ENCODE results near the gene PIGC.

Gene PIGC

GRCh38 chr1:172411791-172412338, 32.0 kb downstream of the PIGC start:
- Histone ChIP-seq H3K36me3 (ENCODE audit: control insufficient read depth in 2 of 2, insufficient read depth in 2 of 2, low read length in 2 of 2) (no peaks in the 10 kb centered on the region), H3K9me3 (ENCODE audit: control insufficient read depth in 2 of 2, low read length in 2 of 2) (no peaks in the 10 kb centered on the region), H3K9ac (ENCODE audit: low read length in 2 of 2) (no peak overlapping the region), H3K27me3 (ENCODE audit: control insufficient read depth in 1 of 2, insufficient read depth in 2 of 2, low read length in 2 of 2) (no peaks in the 10 kb centered on the region), H3K4me3 (ENCODE audit: low read length in 2 of 2) (no peak overlapping the region), H3K4me1 (ENCODE audit: control insufficient read depth, insufficient read depth, low read length) (no peaks in the 10 kb centered on the region), H3K27ac (ENCODE audit: low read length) (no peak overlapping the region)

GRCh38 chr1:172410027-172410426, 33.8 kb downstream of the PIGC start:
- H3K9ac ChIP-seq (ENCODE audit: low read length in 2 of 2), result no peak overlapping the region
- H3K36me3 ChIP-seq (ENCODE audit: control insufficient read depth in 2 of 2, insufficient read depth in 2 of 2, low read length in 2 of 2), result no peaks in the 10 kb centered on the region
- no peaks in the 10 kb centered on the region for H3K27me3 ChIP-seq (ENCODE audit: control insufficient read depth in 1 of 2, insufficient read depth in 2 of 2, low read length in 2 of 2)
- H3K9me3 ChIP-seq (ENCODE audit: control insufficient read depth in 2 of 2, low read length in 2 of 2), result no peaks in the 10 kb centered on the region
- H3K4me1 ChIP-seq (ENCODE audit: control insufficient read depth, insufficient read depth, low read length), result no peaks in the 10 kb centered on the region
- no peak overlapping the region for H3K27ac ChIP-seq (ENCODE audit: low read length)
- H3K4me3 ChIP-seq (ENCODE audit: low read length in 2 of 2), result no peak overlapping the region

- Histone ChIP-seq H3K27me3 (ENCODE audit: control insufficient read depth in 1 of 2, insufficient read depth in 2 of 2, low read length in 2 of 2) (no peaks in the 10 kb centered on the region), H3K4me3 (ENCODE audit: low read length in 2 of 2) (no peak overlapping the region), H3K36me3 (ENCODE audit: control insufficient read depth in 2 of 2, insufficient read depth in 2 of 2, low read length in 2 of 2) (no peaks in the 10 kb centered on the region), H3K27ac (ENCODE audit: low read length) (no peak overlapping the region), H3K9ac (ENCODE audit: low read length in 2 of 2) (no peak overlapping the region), H3K9me3 (ENCODE audit: control insufficient read depth in 2 of 2, low read length in 2 of 2) (no peaks in the 10 kb centered on the region), H3K4me1 (ENCODE audit: control insufficient read depth, insufficient read depth, low read length) (no peaks in the 10 kb centered on the region)
Measured at GRCh38 chr1:172408958-172409357, 34.9 kb downstream of the PIGC start.

- no peaks in the 10 kb centered on the region for H3K4me1 ChIP-seq (ENCODE audit: control insufficient read depth, insufficient read depth, low read length)
- H3K36me3 ChIP-seq (ENCODE audit: control insufficient read depth in 2 of 2, insufficient read depth in 2 of 2, low read length in 2 of 2), result no peaks in the 10 kb centered on the region
- H3K27ac ChIP-seq (ENCODE audit: low read length), result no peak overlapping the region
- no peaks in the 10 kb centered on the region for H3K9me3 ChIP-seq (ENCODE audit: control insufficient read depth in 2 of 2, low read length in 2 of 2)
- no peaks in the 10 kb centered on the region for H3K27me3 ChIP-seq (ENCODE audit: control insufficient read depth in 1 of 2, insufficient read depth in 2 of 2, low read length in 2 of 2)
- no peak overlapping the region for H3K4me3 ChIP-seq (ENCODE audit: low read length in 2 of 2)
- H3K9ac ChIP-seq (ENCODE audit: low read length in 2 of 2), result no peak overlapping the region
Measured at GRCh38 chr1:172406968-172407367, 36.9 kb downstream of the PIGC start.

GRCh38 chr1:172405912-172406311, 38.0 kb downstream of the PIGC start:
- Histone ChIP-seq H3K9ac (ENCODE audit: low read length in 2 of 2) (no peak overlapping the region), H3K9me3 (ENCODE audit: control insufficient read depth in 2 of 2, low read length in 2 of 2) (no peaks in the 10 kb centered on the region), H3K27me3 (ENCODE audit: control insufficient read depth in 1 of 2, insufficient read depth in 2 of 2, low read length in 2 of 2) (no peaks in the 10 kb centered on the region), H3K27ac (ENCODE audit: low read length) (no peak overlapping the region), H3K4me1 (ENCODE audit: control insufficient read depth, insufficient read depth, low read length) (no peaks in the 10 kb centered on the region), H3K4me3 (ENCODE audit: low read length in 2 of 2) (no peak overlapping the region), H3K36me3 (ENCODE audit: control insufficient read depth in 2 of 2, insufficient read depth in 2 of 2, low read length in 2 of 2) (no peaks in the 10 kb centered on the region)

GRCh38 chr1:172404121-172404520, 39.7 kb downstream of the PIGC start:
- no peak overlapping the region for H3K27ac ChIP-seq (ENCODE audit: low read length)
- H3K27me3 ChIP-seq (ENCODE audit: control insufficient read depth in 1 of 2, insufficient read depth in 2 of 2, low read length in 2 of 2), result no peaks in the 10 kb centered on the region
- H3K9ac ChIP-seq (ENCODE audit: low read length in 2 of 2), result no peak overlapping the region
- H3K4me3 ChIP-seq (ENCODE audit: low read length in 2 of 2), result no peak overlapping the region
- no peaks in the 10 kb centered on the region for H3K4me1 ChIP-seq (ENCODE audit: control insufficient read depth, insufficient read depth, low read length)
- H3K9me3 ChIP-seq (ENCODE audit: control insufficient read depth in 2 of 2, low read length in 2 of 2), result no peaks in the 10 kb centered on the region
- no peaks in the 10 kb centered on the region for H3K36me3 ChIP-seq (ENCODE audit: control insufficient read depth in 2 of 2, insufficient read depth in 2 of 2, low read length in 2 of 2)

- Histone ChIP-seq H3K36me3 (ENCODE audit: control insufficient read depth in 2 of 2, insufficient read depth in 2 of 2, low read length in 2 of 2) (no peaks in the 10 kb centered on the region), H3K27me3 (ENCODE audit: control insufficient read depth in 1 of 2, insufficient read depth in 2 of 2, low read length in 2 of 2) (no peaks in the 10 kb centered on the region), H3K9ac (ENCODE audit: low read length in 2 of 2) (no peak overlapping the region), H3K9me3 (ENCODE audit: control insufficient read depth in 2 of 2, low read length in 2 of 2) (no peaks in the 10 kb centered on the region), H3K27ac (ENCODE audit: low read length) (no peak overlapping the region), H3K4me3 (ENCODE audit: low read length in 2 of 2) (no peak overlapping the region), H3K4me1 (ENCODE audit: control insufficient read depth, insufficient read depth, low read length) (no peaks in the 10 kb centered on the region)
Measured at GRCh38 chr1:172402878-172403569, 40.8 kb downstream of the PIGC start.

- H3K9ac ChIP-seq (ENCODE audit: low read length in 2 of 2), result no peak overlapping the region
- no peak overlapping the region for H3K4me3 ChIP-seq (ENCODE audit: low read length in 2 of 2)
- H3K9me3 ChIP-seq (ENCODE audit: control insufficient read depth in 2 of 2, low read length in 2 of 2), result no peaks in the 10 kb centered on the region
- no peaks in the 10 kb centered on the region for H3K36me3 ChIP-seq (ENCODE audit: control insufficient read depth in 2 of 2, insufficient read depth in 2 of 2, low read length in 2 of 2)
- no peak overlapping the region for H3K27ac ChIP-seq (ENCODE audit: low read length)
- no peaks in the 10 kb centered on the region for H3K4me1 ChIP-seq (ENCODE audit: control insufficient read depth, insufficient read depth, low read length)
- H3K27me3 ChIP-seq (ENCODE audit: control insufficient read depth in 1 of 2, insufficient read depth in 2 of 2, low read length in 2 of 2), result no peaks in the 10 kb centered on the region
Measured at GRCh38 chr1:172401892-172402291, 42.0 kb downstream of the PIGC start.

GRCh38 chr1:172401477-172401876, 42.4 kb downstream of the PIGC start:
- H3K36me3 ChIP-seq (ENCODE audit: control insufficient read depth in 2 of 2, insufficient read depth in 2 of 2, low read length in 2 of 2), result no peaks in the 10 kb centered on the region
- H3K27ac ChIP-seq (ENCODE audit: low read length), result no peak overlapping the region
- no peaks in the 10 kb centered on the region for H3K4me1 ChIP-seq (ENCODE audit: control insufficient read depth, insufficient read depth, low read length)
- no peak overlapping the region for H3K4me3 ChIP-seq (ENCODE audit: low read length in 2 of 2)
- H3K9ac ChIP-seq (ENCODE audit: low read length in 2 of 2), result no peak overlapping the region
- H3K27me3 ChIP-seq (ENCODE audit: control insufficient read depth in 1 of 2, insufficient read depth in 2 of 2, low read length in 2 of 2), result no peaks in the 10 kb centered on the region
- no peaks in the 10 kb centered on the region for H3K9me3 ChIP-seq (ENCODE audit: control insufficient read depth in 2 of 2, low read length in 2 of 2)

- Histone ChIP-seq H3K9ac (ENCODE audit: low read length in 2 of 2) (no peak overlapping the region), H3K9me3 (ENCODE audit: control insufficient read depth in 2 of 2, low read length in 2 of 2) (no peaks in the 10 kb centered on the region), H3K27me3 (ENCODE audit: control insufficient read depth in 1 of 2, insufficient read depth in 2 of 2, low read length in 2 of 2) (no peaks in the 10 kb centered on the region), H3K36me3 (ENCODE audit: control insufficient read depth in 2 of 2, insufficient read depth in 2 of 2, low read length in 2 of 2) (no peaks in the 10 kb centered on the region), H3K4me1 (ENCODE audit: control insufficient read depth, insufficient read depth, low read length) (no peaks in the 10 kb centered on the region), H3K4me3 (ENCODE audit: low read length in 2 of 2) (no peak overlapping the region), H3K27ac (ENCODE audit: low read length) (no peak overlapping the region)
Measured at GRCh38 chr1:172400722-172401105, 43.2 kb downstream of the PIGC start.
